Adrenal gland (tissue), 12 donors: ENCODE measurements around the gene SPATS1. TPM values are rescaled to one million over a fixed set of nuclear protein-coding genes. Genes with fewer than 3 reads are reported as not detected.

Source experiments
- DNase-seq, 7 donors: peaks; one replicate each; pipeline ENCODE4 v3.0.0-alpha.2; 2019 to 2020
- H3K27ac ChIP-seq, 5 donors: fragments of 200-600 bp; sonication (generic) in 4 of 5; 1 replicate in 3 of 5; 2 replicates in 2 of 5; pipeline versions ENCODE4 v1.5.1 to v1.8.0; 2016 to 2020; ENCODE audit warnings: mild to moderate bottlenecking in 1 of 5
- H3K27me3 ChIP-seq: fragments of 200-600 bp; 2 replicates; pipeline ENCODE4 v1.8.0; 2021
- H3K36me3 ChIP-seq, 2 donors: fragments of 200-600 bp; replicated peaks in 1 of 2; 1 replicate in 1 of 2; 2 replicates in 1 of 2; pipeline versions ENCODE4 v1.5.1 to v1.8.0; 2018 to 2022
- H3K4me1 ChIP-seq, 2 donors: fragments of 200-600 bp; replicated peaks in 1 of 2; 1 replicate in 1 of 2; 2 replicates in 1 of 2; pipeline versions ENCODE4 v1.5.1 to v1.8.0; 2018 to 2021
- H3K4me3 ChIP-seq, 4 donors: fragments of 200-600 bp; sonication (generic) in 3 of 4; one replicate each; pipeline ENCODE4 v1.5.1; 2016 to 2018
- H3K9me3 ChIP-seq, 3 donors: fragments of 200-600 bp; sonication (generic) in 1 of 3; replicated peaks in 1 of 3; 1 replicate in 2 of 3; 2 replicates in 1 of 3; pipeline versions ENCODE4 v1.5.1 to v1.8.0; 2016 to 2021
- CTCF ChIP-seq, 6 experiments: fragments of 450-650 bp in 4 of 6; fragments of 200-600 bp in 2 of 6; sonication (generic) in 1 of 6; IDR thresholded peaks; 1 replicate in 5 of 6; 2 replicates in 1 of 6; pipeline versions ENCODE4 v1.5.1 to v1.8.0; 2016 to 2021; ENCODE audit warnings: antibody characterized with exemption in 6 of 6, mild to moderate bottlenecking in 2 of 6, moderate library complexity in 1 of 6
- POLR2A ChIP-seq, 2 donors: fragments of 450-650 bp; IDR thresholded peaks; one replicate each; pipeline ENCODE4 v1.6.1; 2017; ENCODE audit warnings: antibody characterized with exemption in 2 of 2, mild to moderate bottlenecking in 2 of 2, moderate library complexity in 1 of 2
- WGBS, 4 donors: extraction: QIAGEN DNeasy Blood & Tissue Kit in 2 of 4; methylation state at CpG; one replicate each; pipeline versions ENCODE4 v1.1.5 to v1.1.7; 2013 to 2017; 5-methylcytosine and 5-hydroxymethylcytosine counted together
- intact Hi-C, 2 donors: fragments of 100-400 bp; cut with DNase I; formaldehyde crosslinking; loops; one replicate each; pipeline versions ENCODE4 v1.14.1 to v1.15.0; 2022 to 2023
- polyA plus RNA-seq, 3 donors: library from polyadenylated mRNA; stranded (reverse); fragments of 200-250 nt in 2 of 3; fragments of 350-450 nt in 1 of 3; fragmentation: Illumina TruSeq in 1 of 3; extraction: RNeasy Lipid Tissue Mini Kit (QIAGEN cat#74804) in 1 of 3; gene quantifications; one replicate each; pipeline ENCODE4 v1.2.3, GENCODE V29; 2013 to 2014
- total RNA-seq, 9 donors: library from RNA; depleted of rRNA in 4 of 9; stranded (reverse); fragments of >200 nt in 4 of 9; fragments of 120-200 nt in 1 of 9; fragmentation: NEBNext Ultra II Directional in 1 of 9; extraction: Animal tissue kit (Norgen Biotek cat#: 25700) in 1 of 9; gene quantifications; one replicate each; pipeline versions ENCODE4 v1.1.0 to v1.2.4, GENCODE V29; 2013 to 2023
- donor health status: healthy with polysubstance abuse.
- donor health status: Bipolar disorder and iron deficiency.
- donor health status: DM: yes; HTN: yes; CAD: no.
- donor health status: DM: no; HTN: no; CAD: no.
- donor health status: DM: no; HTN: no; CAD: no.
- donor health status: DM: yes; HTN: yes; CAD: no.

The SPATS1 gene
- total and polyA plus RNA-seq, 12 donors: 0.15 TPM; not detected in 11

GRCh38 chr6:44390158-44390683 lies 47.8 kb downstream of the SPATS1 start:
- TF ChIP-seq POLR2A (IDR thresholded peaks at IDR 0.05) (no peak), CTCF (IDR thresholded peaks at IDR 0.05) (no peak)
- intact Hi-C loops: no loop called here
- Histone ChIP-seq H3K27ac (no peak overlapping the region), H3K4me1 (peaks cover 23 to 31% of the 10 kb centered on the region in 2 donors), H3K36me3 (peaks cover 0 to 38% of the 10 kb centered on the region in 2 donors), H3K27me3 (no peaks in the 10 kb centered on the region), H3K9me3 (no peaks in the 10 kb centered on the region), H3K4me3 (no peak overlapping the region)
- 81 to 88% (median 82%) methylated on average over 1 of the region's 1 CpG for WGBS, 4 donors
- no peak for DNase-seq

Other genes starting within 250 kb of the SPATS1 start
- 10 to 100 TPM; 29.0 to 94.6 (median 45.7) TPM for gene MRPL14, start 215.2 kb upstream of the SPATS1 start, total RNA-seq
- 10 to 100 TPM; 22.0 to 77.0 (median 64.4) TPM for gene MRPL14, start 215.2 kb upstream of the SPATS1 start, polyA plus RNA-seq
- 10 to 100 TPM; 27.0 to 51.7 (median 37.2) TPM for gene TMEM63B, start 215.1 kb upstream of the SPATS1 start, total RNA-seq
- 10 to 100 TPM; 18.1 to 49.8 (median 33.2) TPM for gene TMEM63B, start 215.1 kb upstream of the SPATS1 start, polyA plus RNA-seq
- 1 to 10 TPM in 3 of 9 donors, under 1 TPM in 4, not detected in 2; 0.14 to 2.4 (median 0.83) TPM for gene CAPN11, start 183.8 kb upstream of the SPATS1 start, total RNA-seq
- 1 to 10 TPM in 2 of 3 donors, under 1 TPM in 1; 0.35 to 1.5 (median 1.1) TPM for gene CAPN11, start 183.8 kb upstream of the SPATS1 start, polyA plus RNA-seq
- gene MYMX, start 125.7 kb upstream of the SPATS1 start, total RNA-seq: under 1 TPM in 1 of 9 donors, not detected in 8; 0.39 TPM
- under 1 TPM in 1 of 3 donors, not detected in 2; 0.94 TPM for gene MYMX, start 125.7 kb upstream of the SPATS1 start, polyA plus RNA-seq
- 100 to 1,000 TPM in 8 of 9 donors, 10 to 100 TPM in 1; 48.6 to 356 (median 162) TPM for gene SLC29A1, start 119.1 kb upstream of the SPATS1 start, total RNA-seq
- gene SLC29A1, start 119.1 kb upstream of the SPATS1 start, polyA plus RNA-seq: 100 to 1,000 TPM in 2 of 3 donors, 10 to 100 TPM in 1; 51.9 to 113 (median 108) TPM
- 1,000 to 10,000 TPM in 4 of 9 donors, 100 to 1,000 TPM in 5; 692 to 1,671 (median 883) TPM for gene HSP90AB1, start 95.5 kb upstream of the SPATS1 start, total RNA-seq
- gene HSP90AB1, start 95.5 kb upstream of the SPATS1 start, polyA plus RNA-seq: 1,000 to 10,000 TPM in 1 of 3 donors, 100 to 1,000 TPM in 2; 275 to 2,249 (median 420) TPM
- 10 to 100 TPM; 48.5 to 79.8 (median 61.0) TPM for gene SLC35B2, start 85.1 kb upstream of the SPATS1 start, total RNA-seq
- 10 to 100 TPM; 12.7 to 37.5 (median 19.3) TPM for gene SLC35B2, start 85.1 kb upstream of the SPATS1 start, polyA plus RNA-seq
- gene NFKBIE, start 77.1 kb upstream of the SPATS1 start, total RNA-seq: 10 to 100 TPM in 5 of 9 donors, 1 to 10 TPM in 4; 4.8 to 31.2 (median 10.2) TPM
- 10 to 100 TPM in 2 of 3 donors, 1 to 10 TPM in 1; 5.8 to 17.0 (median 10.5) TPM for gene NFKBIE, start 77.1 kb upstream of the SPATS1 start, polyA plus RNA-seq
- 1 to 10 TPM in 2 of 9 donors, under 1 TPM in 5, not detected in 2; 0.07 to 3.3 (median 0.67) TPM for gene TMEM151B, start 72.2 kb upstream of the SPATS1 start, total RNA-seq
- gene TMEM151B, start 72.2 kb upstream of the SPATS1 start, polyA plus RNA-seq: 1 to 10 TPM in 2 of 3 donors, under 1 TPM in 1; 0.88 to 3.9 (median 1.2) TPM
- 10 to 100 TPM in 5 of 9 donors, 1 to 10 TPM in 4; 7.4 to 15.9 (median 11.1) TPM for gene AARS2, start 29.3 kb upstream of the SPATS1 start, total RNA-seq
- 10 to 100 TPM in 1 of 3 donors, 1 to 10 TPM in 2; 5.3 to 10.1 (median 6.2) TPM for gene AARS2, start 29.3 kb upstream of the SPATS1 start, polyA plus RNA-seq
- 10 to 100 TPM; 13.8 to 39.3 (median 20.8) TPM for gene CDC5L, start 45.1 kb downstream of the SPATS1 start, total RNA-seq
- 10 to 100 TPM in 1 of 3 donors, 1 to 10 TPM in 2; 5.6 to 33.6 (median 5.9) TPM for gene CDC5L, start 45.1 kb downstream of the SPATS1 start, polyA plus RNA-seq